ENCODE measurements around the gene HCN4. TPM values are rescaled to one million over a fixed set of nuclear protein-coding genes. Genes with fewer than 3 reads are reported as not detected.

The HCN4 gene
- total RNA-seq, 1 donor from 2014 or later, result 3.8 TPM

- H3K4me3 Mint-ChIP-seq, result no peak overlapping the region
- no peak for TF ChIP-seq CTCF (conservative IDR thresholded peaks at IDR 0.05)
- H3K27ac Mint-ChIP-seq, result peak overlapping the region; percentile 18
- DNase-seq (ENCODE audit: extremely low spot score, unreplicated experiment), result no peak
- no peaks in the 10 kb centered on the region for H3K27me3 Mint-ChIP-seq
- no peaks in the 10 kb centered on the region for H3K9me3 Mint-ChIP-seq
- peaks cover under 1% of the 10 kb centered on the region for H3K36me3 Mint-ChIP-seq
- H3K4me1 Mint-ChIP-seq (ENCODE audit: unreplicated experiment), result no peaks in the 10 kb centered on the region
These were observed 73.0 kb downstream of the HCN4 start for GRCh38 chr15:73295630-73296286.

- H3K27ac Mint-ChIP-seq, result peak overlapping the region; percentile 50
- no peak overlapping the region for H3K4me3 Mint-ChIP-seq
- no peak for TF ChIP-seq CTCF (conservative IDR thresholded peaks at IDR 0.05)
- H3K4me1 Mint-ChIP-seq (ENCODE audit: unreplicated experiment), result no peaks in the 10 kb centered on the region
- peaks cover 9% of the 10 kb centered on the region for H3K36me3 Mint-ChIP-seq
- H3K9me3 Mint-ChIP-seq, result no peaks in the 10 kb centered on the region
- H3K27me3 Mint-ChIP-seq, result no peaks in the 10 kb centered on the region
- DNase-seq (ENCODE audit: extremely low spot score, unreplicated experiment), result no peak
These were observed 75.0 kb downstream of the HCN4 start for GRCh38 chr15:73293773-73294172.

- no peaks in the 10 kb centered on the region for H3K27me3 Mint-ChIP-seq
- DNase-seq (ENCODE audit: extremely low spot score, unreplicated experiment), result no peak
- H3K36me3 Mint-ChIP-seq, result peaks cover 24% of the 10 kb centered on the region
- H3K4me1 Mint-ChIP-seq (ENCODE audit: unreplicated experiment), result no peaks in the 10 kb centered on the region
- H3K27ac Mint-ChIP-seq, result no peak overlapping the region
- H3K9me3 Mint-ChIP-seq, result no peaks in the 10 kb centered on the region
- H3K4me3 Mint-ChIP-seq, result no peak overlapping the region
- TF ChIP-seq CTCF (conservative IDR thresholded peaks at IDR 0.05), result no peak
These were observed 77.3 kb downstream of the HCN4 start for GRCh38 chr15:73291441-73291840.

GRCh38 chr15:73287019-73287418 is 81.7 kb downstream of the HCN4 start:
- H3K4me1 Mint-ChIP-seq (ENCODE audit: unreplicated experiment), result no peaks in the 10 kb centered on the region
- H3K36me3 Mint-ChIP-seq, result peaks cover 33% of the 10 kb centered on the region
- H3K27ac Mint-ChIP-seq, result no peak overlapping the region
- no peaks in the 10 kb centered on the region for H3K27me3 Mint-ChIP-seq
- DNase-seq (ENCODE audit: extremely low spot score, unreplicated experiment), result no peak
- no peak overlapping the region for H3K4me3 Mint-ChIP-seq
- no peaks in the 10 kb centered on the region for H3K9me3 Mint-ChIP-seq
- no peak for TF ChIP-seq CTCF (conservative IDR thresholded peaks at IDR 0.05)

GRCh38 chr15:73286311-73286710 is 82.4 kb downstream of the HCN4 start:
- Mint-ChIP-seq H3K4me1 (ENCODE audit: unreplicated experiment) (no peaks in the 10 kb centered on the region), H3K4me3 (no peak overlapping the region), H3K27me3 (no peaks in the 10 kb centered on the region), H3K9me3 (no peaks in the 10 kb centered on the region), H3K36me3 (peaks cover 33% of the 10 kb centered on the region), H3K27ac (no peak overlapping the region)
- no peak for TF ChIP-seq CTCF (conservative IDR thresholded peaks at IDR 0.05)
- no peak for DNase-seq (ENCODE audit: extremely low spot score, unreplicated experiment)
